Stimulated activated CD8-positive, alpha-beta memory T cell treated with anti-CD3 and anti-CD28 coated beads, Interleukin-7, amount 100 ng/mL, for 48 hours (primary cell): ENCODE data around the gene ZNF467.

Experiments
- DNase-seq, 2 donors: peaks; one replicate each; pipeline ENCODE4 v3.0.0-alpha.2; 2020; ENCODE audit warnings: low read depth in 1 of 2; ENCODE audit errors: extremely low read depth in 1 of 2

The ZNF467 gene

GRCh38 chr7:149809215-149809614 lies 35.8 kb upstream of the ZNF467 start:
- DNase-seq = no peak

DNA sequence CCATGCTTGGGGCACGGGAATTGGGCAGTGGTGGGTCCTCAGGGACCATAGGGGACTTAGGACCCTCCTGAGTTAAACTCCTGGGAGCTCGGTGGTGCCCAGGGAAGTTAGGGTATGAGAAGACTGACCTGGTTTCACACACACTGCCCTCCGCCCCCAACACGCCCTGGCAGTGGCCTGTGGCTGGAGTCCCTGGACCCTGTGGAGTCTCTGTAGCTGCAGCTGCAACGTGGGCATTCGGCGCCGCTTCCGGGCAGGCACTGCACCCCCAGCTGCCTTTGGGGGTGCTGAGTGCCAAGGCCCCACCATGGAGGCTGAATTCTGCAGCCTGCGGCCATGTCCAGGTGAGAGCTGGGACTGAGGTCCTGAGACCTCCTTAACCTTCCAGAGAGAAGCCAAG lies 34.9 kb upstream of the ZNF467 start:
- DNase-seq = no peak

- no peak for DNase-seq
Measured at GRCh38 chr7:149806726-149807125, 33.3 kb upstream of the ZNF467 start.

DNA sequence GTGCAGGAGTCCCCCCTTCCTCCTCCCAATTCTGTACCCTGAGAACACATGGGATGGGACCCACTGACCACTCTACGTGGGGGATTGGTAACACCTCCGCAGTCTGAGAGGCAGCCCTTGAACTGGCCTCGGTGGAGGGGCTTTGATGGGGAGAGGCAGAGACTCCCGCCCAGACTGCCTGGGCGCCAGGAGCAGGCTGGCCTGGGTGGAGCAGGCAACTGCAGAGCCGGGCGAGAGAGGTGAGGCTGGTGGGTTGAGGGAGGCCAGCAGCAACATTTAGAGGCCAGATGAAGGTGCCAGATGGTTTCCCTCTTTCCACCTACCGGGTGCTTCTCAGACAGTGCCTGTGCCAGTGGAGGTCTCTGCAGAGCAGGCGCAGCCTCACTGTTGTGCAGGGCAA lies 30.7 kb upstream of the ZNF467 start:
- DNase-seq = no peak

- no peak for DNase-seq
Measured at GRCh38 chr7:149803551-149804074, 30.2 kb upstream of the ZNF467 start.

DNA sequence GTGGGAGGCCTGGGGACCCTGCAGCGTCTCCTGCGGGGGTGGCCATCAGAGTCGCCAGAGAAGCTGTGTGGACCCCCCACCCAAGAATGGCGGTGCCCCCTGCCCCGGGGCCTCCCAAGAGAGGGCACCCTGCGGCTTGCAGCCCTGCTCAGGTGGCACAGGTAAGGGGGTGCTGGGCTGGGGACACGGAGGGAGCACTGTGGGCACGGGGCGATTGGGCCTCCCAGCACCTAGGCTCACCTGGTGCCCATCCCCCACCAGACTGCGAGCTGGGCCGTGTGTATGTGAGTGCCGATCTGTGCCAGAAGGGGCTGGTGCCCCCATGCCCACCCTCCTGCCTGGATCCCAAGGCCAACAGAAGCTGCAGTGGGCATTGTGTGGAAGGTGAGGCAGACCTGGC lies 29.6 kb upstream of the ZNF467 start:
- DNase-seq = no peak

DNA sequence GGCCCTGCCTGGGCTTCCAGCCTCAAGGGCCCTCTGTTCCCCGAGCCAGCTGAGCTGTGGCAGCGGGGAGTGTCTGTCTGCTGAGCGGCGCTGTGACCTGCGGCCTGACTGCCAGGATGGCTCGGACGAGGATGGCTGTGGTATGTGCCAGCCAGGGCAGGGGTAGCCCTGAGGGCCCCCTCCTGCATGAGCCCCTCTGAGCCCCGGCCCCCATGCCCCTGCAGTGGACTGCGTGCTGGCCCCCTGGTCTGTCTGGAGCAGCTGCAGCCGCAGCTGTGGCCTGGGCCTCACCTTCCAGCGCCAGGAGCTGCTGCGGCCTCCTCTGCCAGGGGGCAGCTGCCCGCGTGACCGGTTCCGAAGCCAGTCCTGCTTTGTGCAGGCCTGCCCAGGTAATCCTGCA lies 28.4 kb upstream of the ZNF467 start:
- DNase-seq = no peak

DNA sequence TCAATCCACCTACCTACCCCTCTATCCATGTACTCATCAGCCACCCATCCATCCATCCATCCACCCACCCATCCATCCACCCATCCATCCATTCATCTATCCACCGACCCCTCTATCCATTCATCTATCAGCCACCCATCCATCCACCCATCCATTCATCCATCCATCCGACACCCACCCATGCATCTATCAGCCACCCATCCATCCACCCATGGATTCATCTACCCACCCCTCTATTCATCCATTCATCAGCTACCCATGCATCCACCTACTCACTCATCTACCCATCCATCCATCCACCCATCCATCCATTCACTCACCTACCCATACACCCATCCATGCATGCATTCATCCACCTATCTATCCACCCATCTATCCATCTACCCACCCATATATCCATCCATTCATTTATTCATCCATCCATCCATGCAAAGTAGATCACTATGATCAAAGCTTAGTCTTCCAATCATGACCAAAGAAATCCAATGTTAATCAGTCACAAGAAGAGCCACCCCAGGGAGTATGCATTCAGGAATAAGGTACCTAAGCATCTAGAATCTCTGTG lies 27.7 kb upstream of the ZNF467 start:
- no peak for DNase-seq

DNA sequence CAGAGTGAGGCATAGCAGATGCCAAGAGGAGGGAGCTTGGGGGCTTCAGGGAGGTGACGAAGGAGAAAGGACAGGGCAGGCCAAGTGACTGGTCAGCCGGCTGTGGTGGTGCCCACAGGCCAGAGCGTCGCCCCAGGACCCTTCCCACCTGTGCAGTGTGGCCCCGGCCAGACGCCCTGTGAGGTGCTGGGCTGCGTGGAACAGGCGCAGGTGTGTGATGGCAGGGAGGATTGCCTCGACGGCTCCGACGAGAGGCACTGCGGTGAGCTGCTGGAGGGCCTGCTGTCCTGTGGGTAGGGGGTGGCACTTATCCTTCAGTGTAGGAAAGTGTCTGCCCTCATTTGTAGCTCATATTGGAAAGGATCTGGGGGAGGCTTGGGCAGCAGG lies 26.8 kb upstream of the ZNF467 start:
- DNase-seq = no peak

DNA sequence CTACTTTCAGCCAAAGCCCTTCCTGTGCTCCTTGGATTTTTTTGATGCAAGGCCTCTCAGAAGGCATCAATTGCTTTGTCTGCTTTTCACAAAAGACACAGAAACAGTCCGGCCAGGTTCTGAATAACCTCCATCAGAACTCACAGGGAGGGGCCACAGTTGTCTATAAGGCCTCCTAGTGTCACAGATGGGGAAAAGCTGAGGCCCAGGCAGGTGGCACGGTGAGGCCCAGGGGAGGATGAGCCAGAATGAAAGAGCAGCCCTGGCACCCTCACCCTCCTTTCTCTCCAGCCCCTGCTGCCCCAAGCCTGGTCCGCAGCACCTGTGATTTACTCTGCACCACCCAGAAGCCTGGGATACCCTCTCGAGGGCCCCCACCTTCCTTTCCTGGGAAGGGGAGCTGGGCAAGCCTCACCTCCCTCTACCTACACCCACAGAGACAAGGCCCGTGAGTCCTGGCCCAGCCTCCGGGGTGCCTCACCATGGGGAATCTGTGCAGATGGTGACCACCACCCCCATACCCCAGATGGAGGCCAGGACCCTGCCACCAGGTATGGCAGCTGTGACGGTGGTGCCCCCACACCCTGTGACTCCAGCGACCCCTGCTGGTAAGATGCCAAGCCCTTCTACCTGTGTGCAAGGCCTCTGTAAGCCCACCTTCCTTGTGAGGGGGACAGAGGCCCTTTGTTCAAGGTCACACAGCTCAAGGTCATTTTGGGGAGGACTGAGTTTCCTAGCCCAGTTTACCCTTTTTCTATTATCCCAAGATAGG lies 26.2 kb upstream of the ZNF467 start:
- DNase-seq = peak in 1 of 2 donors; percentile 30

GRCh38 chr7:149797771-149798170 lies 24.4 kb upstream of the ZNF467 start:
- DNase-seq = no peak

GRCh38 chr7:149796287-149796860 lies 23.0 kb upstream of the ZNF467 start:
- no peak for DNase-seq

DNA sequence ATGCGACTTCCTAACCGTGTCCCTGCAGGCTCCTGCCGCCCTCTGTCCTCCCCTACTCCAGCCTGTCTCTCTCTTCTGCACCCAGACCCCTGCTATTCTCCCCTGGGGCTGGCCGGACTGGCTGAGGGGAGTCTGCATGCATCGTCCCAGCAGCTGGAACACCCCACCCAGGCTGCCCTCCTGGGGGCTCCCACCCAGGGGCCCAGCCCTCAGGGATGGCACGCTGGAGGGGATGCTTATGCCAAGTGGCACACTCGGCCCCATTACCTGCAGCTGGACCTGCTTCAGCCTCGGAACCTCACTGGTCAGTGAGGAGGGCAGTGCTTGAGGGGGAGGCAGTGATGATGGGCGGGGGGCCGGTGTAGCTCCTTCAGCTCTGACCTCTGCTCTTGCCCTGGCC lies 21.7 kb upstream of the ZNF467 start:
- no peak for DNase-seq

- DNase-seq = no peak
Measured at GRCh38 chr7:149794661-149795060, 21.3 kb upstream of the ZNF467 start.

DNA sequence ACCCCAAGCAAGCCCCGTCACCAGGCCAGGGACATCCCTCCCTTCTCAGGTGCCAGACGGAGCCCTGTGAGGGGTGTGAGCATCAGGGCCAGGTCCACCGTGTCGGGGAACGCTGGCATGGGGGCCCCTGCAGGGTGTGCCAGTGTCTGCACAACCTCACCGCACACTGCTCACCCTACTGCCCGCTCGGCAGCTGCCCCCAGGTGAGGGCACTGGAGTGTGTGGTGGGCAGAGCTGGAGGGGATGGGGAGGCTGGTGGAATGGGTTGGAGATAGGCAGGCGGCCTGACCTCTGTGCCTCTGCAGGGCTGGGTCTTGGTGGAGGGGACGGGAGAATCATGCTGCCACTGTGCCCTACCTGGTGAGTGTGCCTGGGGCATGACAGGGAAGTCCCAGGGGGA lies 19.9 kb upstream of the ZNF467 start:
- no peak for DNase-seq

DNA sequence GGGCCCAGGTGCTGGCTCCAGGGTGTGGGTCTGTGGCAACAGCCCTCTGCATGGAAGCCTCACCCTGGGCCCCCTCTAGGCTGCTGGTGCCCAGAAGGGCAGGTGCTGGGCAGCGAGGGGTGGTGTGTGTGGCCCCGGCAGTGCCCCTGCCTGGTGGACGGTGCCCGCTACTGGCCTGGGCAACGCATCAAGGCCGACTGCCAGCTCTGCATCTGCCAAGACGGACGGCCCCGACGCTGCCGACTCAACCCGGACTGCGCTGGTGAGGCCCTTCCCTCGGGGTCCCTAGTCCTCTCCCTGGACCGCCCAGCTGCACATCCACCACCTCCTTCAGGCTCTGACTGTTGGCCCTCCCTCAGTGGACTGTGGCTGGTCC lies 18.8 kb upstream of the ZNF467 start:
- no peak for DNase-seq

GRCh38 chr7:149791411-149792219 lies 18.2 kb upstream of the ZNF467 start:
- DNase-seq = no peak

GRCh38 chr7:149790754-149791360 lies 17.5 kb upstream of the ZNF467 start:
- no peak for DNase-seq

DNA sequence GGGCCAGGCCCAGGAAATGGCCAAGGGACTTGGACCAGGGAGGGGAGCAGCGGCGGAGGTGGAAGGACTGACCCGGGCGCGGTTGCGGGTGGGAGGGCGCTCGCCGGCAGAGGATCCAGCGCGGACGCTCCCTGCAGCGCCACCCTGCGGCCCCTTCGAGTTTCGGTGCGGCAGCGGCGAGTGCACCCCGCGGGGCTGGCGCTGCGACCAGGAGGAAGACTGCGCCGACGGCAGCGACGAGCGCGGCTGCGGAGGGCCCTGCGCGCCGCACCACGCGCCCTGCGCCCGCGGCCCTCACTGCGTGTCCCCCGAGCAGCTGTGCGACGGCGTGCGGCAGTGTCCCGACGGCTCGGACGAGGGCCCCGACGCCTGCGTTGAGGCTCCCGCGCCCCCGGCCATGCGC lies 16.8 kb upstream of the ZNF467 start:
- DNase-seq = peak in 1 of 2 donors; percentile 26

GRCh38 chr7:149789101-149789500 lies 15.7 kb upstream of the ZNF467 start:
- DNase-seq = no peak

- no peak for DNase-seq
Measured at GRCh38 chr7:149788300-149788851, 15.0 kb upstream of the ZNF467 start.
